ENCODE data around the gene CPN2. TPM values are rescaled to one million over a fixed set of nuclear protein-coding genes. Genes with fewer than 3 reads are reported as not detected.

CPN2 gene
- total RNA-seq, 1 donor from 2014 or later: not detected

DNA sequence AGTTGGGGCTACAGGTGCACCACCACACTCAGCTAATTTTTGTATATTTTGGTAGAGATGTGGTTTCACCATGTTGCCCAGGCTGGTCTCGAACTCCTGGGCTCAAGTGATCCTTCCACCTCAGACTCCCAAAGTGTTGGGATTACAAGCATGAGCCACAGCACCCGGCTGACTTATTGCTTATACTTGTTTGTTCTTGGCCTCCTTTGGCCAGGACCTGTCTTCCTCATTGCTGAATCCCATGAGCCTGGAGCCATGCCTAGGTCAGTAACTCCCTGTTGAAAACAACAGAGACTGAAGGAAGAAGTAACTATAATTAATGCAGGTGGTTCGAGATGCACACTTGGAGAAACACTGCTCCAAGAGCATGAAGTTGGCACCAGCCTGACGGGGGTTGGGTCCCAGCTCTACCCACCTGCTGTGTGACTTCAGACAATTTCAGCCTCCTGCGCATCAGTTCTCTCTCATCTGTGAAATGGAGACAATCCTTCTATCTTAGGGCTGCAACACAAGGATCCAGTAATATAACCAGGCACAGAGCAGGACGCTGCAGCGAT, 38.9 kb downstream of the CPN2 start:
- no peak for DNase-seq

DNA sequence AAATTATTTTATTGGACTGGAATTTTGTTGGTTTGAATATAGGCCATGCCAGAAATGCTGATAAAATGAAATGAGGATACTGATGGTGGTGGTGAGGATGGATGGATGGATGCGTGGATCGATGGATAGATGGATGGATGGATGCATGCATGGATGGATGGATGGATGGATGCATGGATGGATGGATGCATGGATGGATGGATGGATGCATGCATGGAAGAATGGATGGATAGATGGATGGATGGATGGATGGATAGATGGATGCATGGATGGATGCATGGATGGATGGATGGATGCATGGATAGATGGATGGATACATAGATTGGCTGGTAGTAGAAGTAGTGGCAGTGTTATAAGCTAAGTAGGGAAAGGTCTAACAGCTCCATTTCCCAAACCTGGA, 40.1 kb downstream of the CPN2 start:
- no peak for DNase-seq

DNA sequence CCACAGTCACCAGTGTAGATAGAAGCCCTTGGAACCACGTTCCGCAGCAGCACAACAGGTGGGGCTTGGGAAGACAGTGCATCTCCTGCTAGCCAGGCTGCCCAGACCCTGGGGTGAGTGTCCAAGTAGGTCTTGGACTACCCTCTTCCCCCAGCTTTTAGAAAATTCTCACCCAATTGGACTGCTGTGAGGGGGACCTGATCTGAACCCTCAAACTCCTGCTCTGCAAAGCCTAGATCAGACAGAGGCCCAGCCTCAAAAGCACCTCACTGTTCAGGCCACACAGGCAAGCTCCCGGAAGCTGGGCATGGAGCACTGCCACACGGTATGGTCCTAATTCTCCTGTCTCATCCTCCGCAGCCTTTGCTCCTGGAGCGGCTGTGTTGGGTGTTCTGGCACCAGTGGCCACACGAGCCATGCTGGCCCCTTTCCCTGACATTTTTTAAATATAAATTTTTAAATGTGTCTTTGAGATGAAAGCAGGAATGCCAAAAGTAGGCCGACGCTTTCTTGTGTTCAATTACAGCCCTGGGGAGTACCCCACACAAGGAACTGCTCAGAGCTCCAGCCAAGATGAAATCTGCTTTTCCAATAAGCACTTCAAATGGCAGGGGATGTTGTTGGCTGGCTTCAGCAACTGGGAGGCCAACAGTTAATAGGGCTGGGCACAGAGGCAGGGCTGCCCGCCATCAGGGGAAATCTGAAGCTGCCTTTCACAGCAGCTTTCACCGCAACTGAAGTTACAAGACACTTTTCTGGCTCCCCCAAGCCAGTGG, 40.9 kb downstream of the CPN2 start:
- no peak for DNase-seq

DNA sequence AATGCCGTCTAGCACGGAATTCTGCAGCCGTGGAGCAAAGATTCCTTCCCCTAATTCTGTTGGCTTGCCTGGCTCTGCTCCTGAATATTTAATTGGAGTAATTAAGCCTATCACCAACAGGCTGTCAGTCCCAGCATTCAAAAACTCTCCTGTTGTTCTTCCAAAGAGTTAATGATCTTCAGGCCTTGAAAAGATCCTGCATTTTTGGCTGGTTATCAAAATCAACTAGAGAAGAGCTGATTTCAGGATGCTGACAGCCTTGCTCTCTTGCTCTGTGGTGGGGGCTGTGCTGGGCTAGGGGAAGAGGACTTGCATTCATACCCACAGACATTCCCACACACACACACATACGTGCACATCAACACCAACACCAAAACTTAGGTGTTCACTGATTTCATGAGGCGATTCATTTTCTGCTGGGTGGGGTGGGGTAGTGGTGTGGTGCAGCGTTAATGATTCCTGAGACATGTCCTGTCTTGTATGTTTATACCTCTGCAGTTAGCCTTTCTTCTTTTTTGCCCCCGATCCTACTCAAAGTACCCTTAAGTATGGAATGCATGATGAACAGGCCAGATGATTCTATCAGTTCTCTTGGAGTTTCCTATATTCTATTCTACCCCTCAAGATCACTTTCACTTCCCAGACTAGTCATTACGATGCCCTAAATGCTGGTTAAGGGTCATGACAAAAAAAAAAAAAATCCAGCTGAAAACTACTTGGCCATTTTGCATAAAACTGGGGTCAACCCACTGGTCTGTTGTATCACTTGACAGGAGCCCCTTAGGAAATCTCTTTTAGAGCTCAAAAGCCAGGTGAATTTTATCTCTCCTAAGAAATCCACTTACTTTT, 42.3 kb downstream of the CPN2 start:
- DNase-seq: no peak

DNA sequence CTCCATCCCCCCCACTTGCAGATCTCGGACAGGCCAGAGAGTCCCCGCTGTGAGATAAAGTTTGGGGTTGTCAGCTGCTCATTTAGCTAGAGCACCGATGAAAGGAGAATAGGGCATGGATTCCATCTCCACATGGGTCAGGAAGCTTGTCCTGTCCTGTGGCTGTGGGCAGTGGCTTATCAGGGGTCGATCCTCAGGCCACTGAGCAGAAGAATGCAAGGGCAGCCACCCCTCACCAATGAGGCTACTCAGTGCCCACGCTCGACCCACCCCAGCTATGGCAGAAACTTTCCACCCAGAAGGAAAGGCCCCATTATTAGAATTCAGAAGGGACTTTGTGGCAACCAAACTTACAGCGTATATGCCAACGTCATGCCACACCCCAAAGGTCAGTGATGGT, 43.3 kb downstream of the CPN2 start:
- no peak for DNase-seq

DNA sequence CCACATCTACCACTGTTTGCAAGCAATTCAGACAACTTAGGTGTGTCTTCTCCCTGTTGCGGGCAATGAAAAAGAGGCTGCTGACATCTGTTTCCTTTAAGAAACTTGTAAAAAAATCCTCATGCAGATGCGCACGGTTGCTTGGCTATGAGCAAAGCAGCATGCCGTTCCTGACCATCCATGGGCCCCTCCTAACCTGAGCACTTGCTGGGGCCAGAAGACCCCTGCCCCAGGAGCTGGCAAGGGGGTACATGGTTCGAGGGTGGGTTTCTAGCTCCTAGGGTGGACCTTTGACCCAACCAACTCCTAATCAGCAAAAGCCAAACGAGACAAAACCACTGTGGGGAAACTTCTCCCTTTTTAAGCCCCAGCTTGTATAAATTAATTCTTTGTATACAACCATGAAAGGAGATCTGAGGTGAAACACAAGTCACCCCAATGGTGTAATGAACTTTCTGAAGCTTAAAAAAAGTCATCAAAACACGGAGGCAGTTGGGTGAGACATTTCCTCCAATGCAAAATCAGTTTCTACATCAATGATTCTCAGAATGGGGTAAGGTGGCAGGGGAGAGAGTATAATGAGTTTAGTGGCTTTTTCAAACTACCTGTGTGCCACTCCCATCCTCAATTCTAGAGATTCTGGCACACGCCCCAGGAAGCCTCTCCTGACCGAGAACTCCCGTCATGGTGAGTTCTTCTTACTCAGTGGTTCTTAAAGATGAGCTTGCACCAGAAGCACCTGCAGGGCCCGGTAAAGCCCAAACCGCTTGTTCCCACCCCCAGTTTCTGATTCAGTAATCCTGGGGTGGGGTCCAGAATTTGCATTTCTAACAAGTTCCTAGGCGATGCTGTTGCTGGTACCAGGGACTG, 44.1 kb downstream of the CPN2 start:
- DNase-seq: no peak

DNA sequence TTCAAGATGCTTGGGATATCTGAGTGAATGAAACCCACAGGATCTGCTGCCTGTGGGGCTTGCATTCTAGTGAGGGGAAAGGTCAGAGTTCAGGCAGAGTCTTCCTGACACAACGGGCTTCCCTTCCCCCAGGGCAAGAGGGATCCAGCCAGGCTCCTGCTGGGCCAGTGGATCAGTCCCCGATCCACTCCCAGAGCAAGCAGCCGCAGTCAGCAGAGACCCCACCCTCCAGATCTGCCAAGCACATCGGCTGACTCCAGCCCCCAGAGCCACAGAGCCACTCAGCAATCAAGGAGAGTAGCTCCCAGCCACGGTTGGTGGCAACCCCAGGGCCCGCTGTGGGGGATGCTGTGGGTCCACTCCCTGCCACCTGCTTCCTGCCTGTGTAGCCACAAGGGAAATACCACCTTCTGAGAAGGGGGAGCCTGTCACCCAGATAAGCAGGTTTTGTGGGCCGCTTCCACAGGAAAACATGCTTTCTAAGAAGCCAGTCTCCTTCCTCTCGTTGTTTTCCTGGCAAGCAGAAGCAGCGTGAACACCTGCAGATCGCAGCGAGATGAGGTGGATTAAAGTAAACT, 44.9 kb downstream of the CPN2 start:
- no peak for DNase-seq

DNA sequence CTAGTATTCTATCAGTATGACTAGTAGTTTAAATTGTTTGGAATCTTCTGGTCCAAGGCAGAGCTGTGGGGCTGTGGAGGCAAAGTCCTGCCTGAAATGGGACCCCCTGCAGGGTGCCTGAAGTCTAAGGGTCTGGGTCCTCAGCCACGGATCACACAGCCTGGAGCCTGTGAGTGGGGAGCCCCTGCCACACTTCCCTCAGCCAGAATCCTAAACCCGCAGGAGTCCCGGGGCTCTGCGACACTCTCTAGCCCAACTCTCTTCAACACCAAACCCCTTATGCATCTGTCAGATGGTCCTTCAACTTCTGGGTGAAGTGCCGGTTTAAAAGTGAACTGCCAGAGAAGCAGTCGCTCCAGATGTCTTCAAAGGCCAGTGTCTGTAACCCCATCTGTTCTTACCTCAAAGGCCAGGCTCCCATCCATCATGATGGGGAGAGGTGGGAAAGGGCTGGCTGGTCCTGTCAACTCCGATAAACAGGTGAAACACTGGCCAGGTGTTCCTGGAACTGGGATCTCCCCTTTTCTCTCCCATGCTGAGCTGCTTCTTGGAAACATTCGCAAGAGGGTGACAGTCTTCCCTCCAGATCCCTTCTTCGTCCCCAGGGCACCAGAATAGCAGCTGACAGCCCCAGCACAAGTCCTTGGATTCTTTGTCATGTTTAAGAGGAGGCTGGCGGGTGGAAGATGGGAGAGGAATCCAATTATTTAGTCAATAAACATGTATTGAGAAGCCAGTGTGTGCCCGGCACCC, 45.6 kb downstream of the CPN2 start:
- no peak for DNase-seq

DNA sequence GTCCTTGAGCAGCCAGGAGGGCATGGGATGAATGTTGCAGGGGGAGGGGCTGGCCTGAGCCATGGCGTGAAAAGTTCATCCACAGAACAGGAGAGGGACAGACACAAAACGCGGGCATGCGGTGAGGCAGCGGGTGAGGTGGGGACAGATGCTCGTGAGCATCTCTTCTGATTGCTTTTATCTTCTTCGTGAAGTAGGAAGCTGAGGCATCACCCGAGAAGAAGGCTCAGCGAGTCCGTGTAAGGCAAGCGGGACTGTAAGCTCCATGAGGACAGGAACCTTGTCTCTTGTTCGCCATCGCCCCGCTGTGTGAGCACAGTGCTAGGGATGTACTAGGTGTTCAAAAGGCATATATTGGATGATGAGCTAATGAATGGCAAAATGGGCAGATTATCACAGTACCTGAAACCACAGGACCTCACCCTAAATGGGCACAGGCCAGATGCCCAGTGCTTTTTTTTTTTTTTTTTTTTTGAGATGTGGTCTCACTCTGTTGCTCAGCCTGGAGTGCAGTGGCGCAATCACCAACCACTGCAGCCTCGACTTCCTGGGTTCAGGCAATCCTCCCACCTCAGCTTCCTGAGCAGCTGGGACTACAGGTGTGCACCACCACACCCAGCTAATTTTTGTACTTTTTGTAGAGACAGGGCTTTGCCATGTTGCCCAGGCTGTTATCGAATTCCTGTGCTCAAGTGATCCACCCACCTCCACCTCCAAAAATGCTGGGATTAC, 46.8 kb downstream of the CPN2 start:
- no peak for DNase-seq

DNA sequence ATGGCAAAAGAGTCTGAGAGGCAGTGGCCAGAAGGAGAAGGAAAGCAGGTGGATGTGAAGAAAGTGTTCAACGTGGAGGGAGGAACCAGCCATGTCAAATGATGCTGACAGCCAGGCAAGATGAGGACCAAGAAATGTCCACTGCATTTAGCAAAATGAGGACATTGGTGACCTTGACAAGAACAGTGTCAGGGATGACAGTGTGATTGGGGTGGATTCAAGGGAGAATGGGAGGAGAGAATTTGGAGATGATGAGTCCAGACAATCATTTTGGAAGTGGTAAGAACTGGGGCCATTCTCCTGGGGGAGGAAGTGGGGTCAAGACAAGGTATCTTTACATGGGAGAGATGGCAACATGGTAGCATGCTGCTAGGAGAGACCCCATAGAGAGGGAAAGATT, 47.4 kb downstream of the CPN2 start:
- no peak for DNase-seq

DNA sequence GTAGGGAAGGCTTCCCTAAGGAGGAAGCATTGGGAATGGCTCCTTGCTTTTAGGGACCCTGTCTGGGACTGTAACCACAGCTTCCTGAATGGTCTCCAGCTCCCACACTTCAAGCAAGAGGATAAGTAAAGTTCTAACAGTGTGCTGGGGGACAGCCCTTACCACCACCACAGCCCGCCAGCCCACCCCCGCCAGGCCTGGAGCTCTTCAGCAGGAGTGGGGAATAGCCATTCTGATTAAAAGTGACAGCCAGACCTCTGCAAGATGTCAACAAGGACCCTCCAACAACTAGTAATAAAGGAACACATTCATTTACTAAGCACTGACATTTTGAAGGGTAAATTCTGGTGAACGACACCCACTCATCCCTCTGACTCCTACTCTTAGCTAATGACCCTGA, 49.4 kb downstream of the CPN2 start:
- no peak for DNase-seq

DNA sequence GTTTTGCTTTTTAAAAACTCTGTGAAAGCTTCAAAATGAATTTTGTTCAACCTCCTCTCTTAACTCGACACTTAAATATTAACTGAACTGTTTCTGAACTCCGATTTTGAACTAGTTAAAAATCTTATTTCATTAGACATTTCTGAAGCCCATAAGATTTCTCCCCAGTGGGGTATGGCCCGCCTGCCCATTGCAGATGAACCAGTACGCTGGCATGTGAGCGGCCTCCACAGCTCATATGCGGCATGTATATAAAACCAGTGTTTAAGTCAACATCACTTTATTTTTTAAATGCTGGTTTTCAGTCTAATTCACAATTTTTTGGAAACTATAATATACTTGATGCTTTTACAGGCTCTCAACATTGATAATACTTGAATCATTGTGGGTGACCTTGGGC, 50.2 kb downstream of the CPN2 start:
- no peak for DNase-seq

DNA sequence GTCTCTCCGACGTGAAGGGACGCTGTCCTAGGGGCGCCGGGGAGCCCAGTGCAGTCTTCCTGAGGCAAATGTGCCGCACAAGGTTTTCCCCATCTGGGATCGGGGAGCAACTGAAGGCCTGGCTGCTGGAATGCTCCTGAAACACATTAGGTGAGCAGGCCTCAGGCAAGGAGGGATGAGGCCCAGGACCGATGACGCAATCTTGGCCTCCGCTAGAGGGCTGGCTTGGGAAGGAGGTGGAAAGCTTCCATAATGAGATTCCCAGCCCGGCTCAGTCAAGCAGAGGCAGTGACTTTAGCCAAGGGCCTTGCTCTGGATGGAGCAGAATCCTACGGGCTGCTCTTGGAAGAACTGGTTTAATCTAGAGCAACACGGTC, 50.8 kb downstream of the CPN2 start:
- DNase-seq: no peak

DNA sequence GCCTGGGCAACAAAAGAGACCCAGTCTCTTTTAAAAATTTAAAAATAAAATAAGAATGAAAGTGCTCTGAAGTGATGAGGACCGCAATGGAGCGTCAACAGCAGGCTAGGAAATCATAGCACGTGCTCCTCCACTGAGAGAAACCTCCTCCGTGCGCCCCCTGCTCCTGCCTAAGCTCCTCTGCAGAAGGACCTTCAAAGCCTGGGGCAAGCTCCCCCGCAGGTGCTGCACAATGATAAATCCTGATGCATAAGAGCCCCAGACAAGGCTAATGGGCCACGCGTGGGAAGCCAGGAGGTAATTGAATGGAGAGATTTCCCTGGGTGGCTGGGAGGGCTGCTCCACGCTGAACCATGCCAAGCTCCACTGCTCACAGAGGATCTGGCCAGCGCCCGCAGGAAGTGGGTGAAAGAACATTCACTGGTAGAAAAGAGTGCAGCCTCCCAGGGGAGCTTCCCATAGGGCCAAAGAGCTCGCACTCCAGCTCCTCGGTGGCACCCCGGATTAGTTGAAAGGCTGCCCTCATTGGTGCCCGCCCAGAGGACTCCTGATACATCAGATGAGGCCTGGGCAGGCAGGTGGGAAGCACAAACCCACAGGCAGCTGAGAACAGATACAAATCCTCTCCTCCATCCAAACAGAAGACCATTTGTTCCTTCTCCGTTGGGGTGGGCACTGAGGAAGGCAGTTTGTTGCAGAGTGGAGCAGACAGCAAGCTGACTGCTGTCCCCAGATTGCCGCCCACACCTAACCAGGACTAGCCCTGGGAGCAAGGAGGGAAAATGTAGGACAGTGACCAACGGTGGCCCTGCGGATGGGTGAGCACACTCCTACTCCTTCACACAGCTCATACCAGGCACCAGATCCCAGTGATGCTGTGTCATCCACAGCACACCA, 52.5 kb downstream of the CPN2 start:
- DNase-seq: no peak

DNA sequence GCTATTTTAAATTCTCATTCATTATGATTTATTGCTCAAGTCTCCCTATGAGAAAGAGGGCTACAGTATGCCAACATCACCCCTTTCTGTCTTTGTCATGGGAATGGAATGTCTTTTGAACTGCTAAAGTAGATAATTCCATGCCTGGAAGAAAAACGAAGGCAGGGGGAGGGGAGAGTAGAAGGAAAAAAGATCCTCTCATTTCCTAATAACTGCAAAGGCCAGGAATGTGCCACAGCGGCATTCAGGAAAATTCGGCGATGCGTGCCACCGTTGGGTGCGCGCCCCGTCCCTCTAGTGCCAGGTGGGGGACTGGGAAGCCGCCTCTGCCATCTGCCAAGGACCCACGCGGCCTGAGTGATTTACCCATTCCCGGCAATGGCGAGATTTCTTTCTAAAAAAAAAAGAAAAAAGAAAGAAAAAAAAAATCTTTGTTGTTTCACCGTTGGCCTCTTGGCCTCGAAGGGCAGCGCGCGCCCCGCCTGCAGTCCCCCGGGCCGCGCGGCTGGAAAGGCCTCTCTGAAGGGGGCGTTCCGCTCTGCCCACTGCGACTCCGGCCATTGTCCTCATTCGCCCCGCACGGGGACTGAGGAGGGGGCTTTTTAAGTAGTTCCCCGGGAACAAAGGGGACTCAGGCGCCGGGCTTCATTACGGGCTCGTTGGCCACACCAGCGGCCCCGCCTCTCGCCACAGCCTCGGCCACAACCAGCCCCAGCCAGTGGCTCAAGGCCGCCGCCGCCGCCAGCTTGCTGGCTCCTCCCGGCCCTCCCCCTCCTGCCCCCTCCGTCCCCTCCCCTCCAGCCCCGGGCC, 54.5 kb downstream of the CPN2 start:
- peak; percentile 17 for DNase-seq

DNA sequence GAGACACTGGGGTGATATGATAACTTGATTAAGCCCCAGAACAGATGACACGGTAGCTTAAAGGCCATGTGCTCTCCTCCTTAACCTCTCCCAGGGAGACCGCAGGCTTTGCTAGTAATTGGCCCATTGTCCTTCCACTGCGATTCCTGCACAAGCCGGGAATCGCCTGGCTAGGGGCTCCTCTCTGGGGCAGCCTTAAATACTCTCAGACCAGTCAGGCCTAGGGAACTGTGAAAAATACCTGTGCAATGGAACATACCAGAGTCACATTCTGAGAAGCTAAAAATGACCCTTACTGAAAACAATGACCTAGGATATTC, 56.3 kb downstream of the CPN2 start:
- DNase-seq: no peak

DNA sequence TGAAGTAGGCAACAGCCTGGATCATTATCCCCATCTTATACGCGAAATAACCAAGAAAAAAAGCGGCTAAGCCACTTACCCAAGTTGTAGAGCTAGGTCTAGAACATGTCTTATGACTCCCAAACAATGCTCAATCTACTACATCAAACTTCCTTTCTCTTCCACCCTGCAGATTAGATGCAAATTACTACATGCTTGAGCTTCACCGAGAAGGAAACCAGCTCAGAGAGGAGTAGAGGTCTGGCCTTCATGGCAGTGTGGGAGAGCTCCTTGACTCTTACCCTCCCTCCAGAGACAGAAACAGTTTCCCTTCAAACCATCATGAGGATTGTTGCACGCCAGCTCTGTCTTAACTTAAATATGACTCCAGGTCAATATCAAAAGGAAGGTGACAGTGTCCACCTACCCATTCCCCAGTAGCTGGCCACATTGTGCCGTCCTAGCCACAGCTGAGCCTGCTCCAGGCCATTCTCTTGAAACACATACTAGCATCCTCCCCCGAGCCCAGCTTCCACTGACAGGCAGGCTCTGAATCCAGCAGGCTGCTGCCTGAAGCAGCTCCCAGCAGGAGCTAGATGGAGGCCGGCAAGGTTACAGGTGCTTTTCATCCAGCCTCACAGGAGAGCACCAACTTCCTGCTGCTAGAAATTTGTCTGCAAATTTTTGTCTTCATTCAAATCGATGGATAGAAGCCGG, 56.8 kb downstream of the CPN2 start:
- DNase-seq: no peak

DNA sequence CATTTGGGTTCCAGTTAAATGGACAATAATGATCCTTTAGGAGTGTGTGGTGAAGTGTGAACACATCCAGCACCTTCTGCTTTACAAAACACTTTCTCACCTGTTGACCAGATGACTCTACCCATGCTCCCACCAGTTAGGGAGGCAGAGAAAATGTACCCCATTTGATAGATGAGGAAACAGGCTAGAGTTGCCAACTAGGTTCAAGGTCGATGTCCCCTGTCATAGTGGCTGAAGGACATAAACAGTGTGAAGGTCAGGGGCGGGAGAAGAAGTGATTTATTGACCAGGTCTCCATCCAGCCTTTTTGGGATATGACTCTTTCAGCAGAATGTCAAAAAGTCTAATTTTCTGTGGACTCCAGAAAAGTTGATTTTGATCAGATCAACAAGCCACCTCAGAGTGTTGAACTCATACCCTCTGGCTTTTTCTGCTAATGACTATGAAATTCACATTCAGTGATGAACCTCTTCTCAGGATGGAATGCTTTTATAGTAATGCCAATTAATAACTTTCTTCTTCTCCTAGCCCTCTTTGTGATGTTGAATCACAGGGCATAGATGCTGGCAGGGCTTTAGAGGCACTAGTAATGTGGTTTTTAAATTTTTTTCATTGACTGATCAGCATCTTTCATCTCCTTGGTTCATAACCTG, 57.5 kb downstream of the CPN2 start:
- no peak for DNase-seq
